Measurements from ENCODE around the gene TOLLIP. TPM values are rescaled to one million over a fixed set of nuclear protein-coding genes. Genes with fewer than 3 reads are reported as not detected.

TOLLIP gene
- total RNA-seq, 2 donors from 2014 or later, result 46.0 to 46.3 TPM

- Histone ChIP-seq H3K36me3 (no peaks in the 10 kb centered on the region), H3K27ac (no peak overlapping the region), H3K4me3 (no peak overlapping the region), H3K27me3 (replicated peaks; ENCODE audit: insufficient read depth) (no peaks in the 10 kb centered on the region), H3K9me3 (no peaks in the 10 kb centered on the region), H3K4me1 (ENCODE audit: control insufficient read depth in 1 of 2, low read depth in 2 of 2) (no peaks in the 10 kb centered on the region)
- no peak for DNase-seq (ENCODE audit: low spot score)
- ATAC-seq (ENCODE audit: insufficient number of reproducible peaks, low FRiP score, low read depth), result no peak
- no peak for TF ChIP-seq CTCF (IDR thresholded peaks at IDR 0.05)
These were observed 70.5 kb downstream of the TOLLIP start for GRCh38 chr11:1238767-1239595.

GRCh38 chr11:1237851-1238250 lies 71.6 kb downstream of the TOLLIP start:
- no peak for TF ChIP-seq CTCF (IDR thresholded peaks at IDR 0.05)
- Histone ChIP-seq H3K36me3 (no peaks in the 10 kb centered on the region), H3K4me1 (ENCODE audit: control insufficient read depth in 1 of 2, low read depth in 2 of 2) (no peaks in the 10 kb centered on the region), H3K4me3 (no peak overlapping the region), H3K27me3 (replicated peaks; ENCODE audit: insufficient read depth) (no peaks in the 10 kb centered on the region), H3K27ac (no peak overlapping the region), H3K9me3 (no peaks in the 10 kb centered on the region)
- DNase-seq (ENCODE audit: low spot score) (no peak), ATAC-seq (ENCODE audit: insufficient number of reproducible peaks, low FRiP score, low read depth) (no peak)

GRCh38 chr11:1237128-1237580 lies 72.3 kb downstream of the TOLLIP start:
- Histone ChIP-seq H3K27me3 (replicated peaks; ENCODE audit: insufficient read depth) (no peaks in the 10 kb centered on the region), H3K4me1 (ENCODE audit: control insufficient read depth in 1 of 2, low read depth in 2 of 2) (no peaks in the 10 kb centered on the region), H3K36me3 (no peaks in the 10 kb centered on the region), H3K4me3 (no peak overlapping the region), H3K9me3 (no peaks in the 10 kb centered on the region), H3K27ac (no peak overlapping the region)
- no peak for TF ChIP-seq CTCF (IDR thresholded peaks at IDR 0.05)
- DNase-seq (ENCODE audit: low spot score) (no peak), ATAC-seq (ENCODE audit: insufficient number of reproducible peaks, low FRiP score, low read depth) (no peak)

- ATAC-seq (ENCODE audit: insufficient number of reproducible peaks, low FRiP score, low read depth) (no peak), DNase-seq (ENCODE audit: low spot score) (no peak)
- H3K4me3 ChIP-seq, result no peak overlapping the region
- no peaks in the 10 kb centered on the region for H3K36me3 ChIP-seq
- no peak overlapping the region for H3K27ac ChIP-seq
- no peaks in the 10 kb centered on the region for H3K4me1 ChIP-seq (ENCODE audit: control insufficient read depth in 1 of 2, low read depth in 2 of 2)
- no peak for TF ChIP-seq CTCF (IDR thresholded peaks at IDR 0.05)
- H3K27me3 ChIP-seq (replicated peaks; ENCODE audit: insufficient read depth), result no peaks in the 10 kb centered on the region
- H3K9me3 ChIP-seq, result no peaks in the 10 kb centered on the region
These were observed 72.9 kb downstream of the TOLLIP start for GRCh38 chr11:1236316-1237127.

- H3K4me3 ChIP-seq, result no peak overlapping the region
- no peak overlapping the region for H3K27ac ChIP-seq
- no peaks in the 10 kb centered on the region for H3K9me3 ChIP-seq
- ATAC-seq (ENCODE audit: insufficient number of reproducible peaks, low FRiP score, low read depth) (no peak), DNase-seq (ENCODE audit: low spot score) (no peak)
- TF ChIP-seq CTCF (IDR thresholded peaks at IDR 0.05), result no peak
- no peaks in the 10 kb centered on the region for H3K27me3 ChIP-seq (replicated peaks; ENCODE audit: insufficient read depth)
- no peaks in the 10 kb centered on the region for H3K36me3 ChIP-seq
- H3K4me1 ChIP-seq (ENCODE audit: control insufficient read depth in 1 of 2, low read depth in 2 of 2), result no peaks in the 10 kb centered on the region
These were observed 73.5 kb downstream of the TOLLIP start for GRCh38 chr11:1235901-1236315.
